Stimulated activated CD8-positive, alpha-beta memory T cell treated with anti-CD3 and anti-CD28 coated beads, Interleukin-4, amount 100 ng/mL, for 4 hours (primary cell): ENCODE data around the gene AFF3.
"Not testable (repeated sequence)": the region's sequence is repeated elsewhere in the genome, so short reads cannot be mapped to it uniquely, and the experiment has no call there.

Experiments
- DNase-seq, 2 donors: peaks; one replicate each; pipeline ENCODE4 v3.0.0-alpha.2; 2020; ENCODE audit warnings: low read depth in 2 of 2, low spot score in 1 of 2

The AFF3 gene

GRCh38 chr2:100145893-100146656, 3.7 kb upstream of the AFF3 start:
- no peak for DNase-seq

GRCh38 chr2:100143286-100143685, 896 bp upstream of the AFF3 start:
- DNase-seq: no peak

DNA sequence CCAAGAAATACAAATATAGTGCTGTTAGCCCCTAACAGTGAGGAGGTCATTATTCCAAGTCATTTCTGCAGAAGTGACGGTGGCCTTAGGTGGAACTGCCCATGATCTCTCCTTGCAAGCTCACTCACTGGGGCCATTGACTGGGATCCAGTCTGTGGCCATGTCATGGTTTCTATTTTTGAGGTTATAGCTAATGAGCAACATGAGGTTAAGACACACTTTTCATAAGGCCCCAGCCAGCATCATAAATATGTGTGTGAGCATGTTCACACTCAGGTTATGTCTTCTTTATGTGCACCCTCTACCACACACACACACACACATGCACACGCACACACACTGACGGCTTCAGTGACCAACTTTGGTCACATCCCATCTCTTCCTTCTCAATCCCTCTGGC, 484 bp downstream of the AFF3 start:
- DNase-seq: no peak

GRCh38 chr2:100140582-100140981, 1.8 kb downstream of the AFF3 start:
- no peak for DNase-seq

GRCh38 chr2:100137866-100138570, 4.4 kb downstream of the AFF3 start:
- DNase-seq: no peak

GRCh38 chr2:100137318-100137717, 5.1 kb downstream of the AFF3 start:
- no peak for DNase-seq

GRCh38 chr2:100136310-100136709, 6.1 kb downstream of the AFF3 start:
- no peak for DNase-seq

DNA sequence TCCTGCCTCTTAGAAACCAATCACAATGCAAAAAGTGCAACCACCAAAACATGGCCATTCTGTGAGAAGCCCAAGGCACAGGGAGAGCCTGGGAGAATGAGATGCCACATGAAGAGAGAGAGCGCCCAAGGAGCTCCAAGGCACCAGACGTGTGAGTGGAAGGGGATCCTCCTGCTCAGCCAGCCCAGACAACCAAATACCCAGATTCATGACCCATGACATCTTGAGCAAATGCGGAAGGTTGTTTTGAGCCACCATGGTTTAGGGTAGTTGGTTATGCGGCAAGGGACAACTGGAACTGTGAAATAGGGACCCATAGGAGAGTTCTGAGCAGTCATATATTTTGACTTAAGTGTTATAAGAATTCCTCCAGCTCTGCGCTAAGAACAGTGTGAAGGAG, 7.0 kb downstream of the AFF3 start:
- DNase-seq: no peak

GRCh38 chr2:100130595-100131391, 11.6 kb downstream of the AFF3 start:
- no peak for DNase-seq

DNA sequence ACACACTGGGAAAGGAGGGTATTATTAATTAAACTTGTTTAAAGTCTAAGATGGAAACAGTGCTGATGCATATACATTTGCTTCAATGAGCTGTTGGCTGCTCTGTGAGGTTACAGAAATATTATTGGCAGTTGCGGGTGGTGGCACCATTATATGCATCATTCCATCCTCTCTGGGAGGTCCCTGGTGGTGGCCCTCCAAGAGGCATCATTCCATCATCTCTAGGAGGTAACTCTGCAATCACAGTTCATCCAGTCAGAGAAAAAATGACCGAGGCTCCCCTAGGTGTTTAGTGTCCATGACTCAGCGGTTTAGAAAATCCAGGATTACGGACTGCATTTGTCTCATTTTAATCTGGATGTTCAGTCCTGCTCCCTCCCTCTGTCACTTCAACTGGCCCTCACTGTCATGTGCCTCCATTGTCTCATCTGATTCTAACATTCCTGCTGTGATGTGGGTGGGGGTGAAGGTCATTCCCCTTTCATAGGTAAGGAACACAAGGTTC, 15.4 kb downstream of the AFF3 start:
- no peak for DNase-seq

GRCh38 chr2:100126201-100126600, 16.2 kb downstream of the AFF3 start:
- no peak for DNase-seq

DNA sequence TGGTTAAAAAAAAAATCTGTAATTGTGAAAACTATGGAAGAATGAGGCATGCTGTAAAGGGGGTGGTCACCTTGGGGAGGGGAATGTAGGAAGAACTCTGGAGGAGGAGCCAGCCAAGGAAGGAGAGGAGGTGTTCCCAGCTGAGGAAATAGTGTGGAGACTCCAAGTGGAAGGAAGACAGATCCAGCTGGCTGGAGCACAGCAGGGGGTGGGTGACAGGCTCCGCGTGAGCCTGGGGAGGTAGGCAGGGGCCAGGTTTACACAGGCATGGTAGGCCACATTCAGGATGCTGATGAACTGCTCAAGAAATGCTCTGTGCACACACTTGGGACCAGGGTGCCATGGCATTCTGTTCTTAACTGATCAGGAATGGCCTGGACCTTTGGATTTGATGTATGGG, 16.8 kb downstream of the AFF3 start:
- DNase-seq: no peak

DNA sequence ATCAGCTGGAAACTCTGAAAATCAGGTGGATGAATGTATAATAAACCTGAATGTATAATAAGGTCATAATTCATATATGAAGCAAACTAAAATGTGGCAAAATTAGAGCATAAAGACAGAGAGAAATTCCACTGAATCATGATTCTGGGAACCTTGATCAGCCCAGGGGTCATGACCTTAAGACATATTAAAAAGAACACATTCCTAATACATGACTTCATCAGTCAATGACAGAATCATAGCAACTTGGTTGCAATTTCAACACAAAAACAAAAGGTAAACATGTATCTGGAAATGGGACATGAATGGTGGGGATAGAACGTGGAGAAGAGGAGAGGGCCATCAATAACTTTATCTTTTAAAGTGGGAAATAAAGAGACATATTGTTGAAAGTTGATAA, 17.6 kb downstream of the AFF3 start:
- no peak for DNase-seq

GRCh38 chr2:100121124-100121718, 21.2 kb downstream of the AFF3 start:
- DNase-seq: no peak

DNA sequence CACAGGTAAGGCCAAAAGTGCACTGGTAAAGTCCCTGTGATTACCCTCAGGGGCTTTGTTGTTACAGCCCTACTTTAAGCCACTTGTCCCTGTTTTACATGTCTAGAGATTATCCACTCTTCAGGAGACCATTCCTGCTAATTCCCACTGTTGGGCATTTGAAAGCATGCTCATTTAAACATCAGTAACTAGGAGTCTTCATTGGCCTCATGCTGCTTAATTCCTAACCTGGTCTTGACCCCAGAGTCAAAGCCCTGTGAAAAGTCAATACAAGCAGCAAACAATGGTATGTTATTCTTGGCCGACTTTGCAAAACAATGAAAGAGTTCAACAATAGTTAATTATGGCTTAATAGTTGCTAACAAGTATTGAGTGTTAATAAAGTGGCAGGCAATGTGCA, 23.2 kb downstream of the AFF3 start:
- no peak for DNase-seq

- DNase-seq: no peak
These were observed 28.4 kb downstream of the AFF3 start for GRCh38 chr2:100113990-100114433.

GRCh38 chr2:100110614-100111000, 31.8 kb downstream of the AFF3 start:
- DNase-seq: no peak

DNA sequence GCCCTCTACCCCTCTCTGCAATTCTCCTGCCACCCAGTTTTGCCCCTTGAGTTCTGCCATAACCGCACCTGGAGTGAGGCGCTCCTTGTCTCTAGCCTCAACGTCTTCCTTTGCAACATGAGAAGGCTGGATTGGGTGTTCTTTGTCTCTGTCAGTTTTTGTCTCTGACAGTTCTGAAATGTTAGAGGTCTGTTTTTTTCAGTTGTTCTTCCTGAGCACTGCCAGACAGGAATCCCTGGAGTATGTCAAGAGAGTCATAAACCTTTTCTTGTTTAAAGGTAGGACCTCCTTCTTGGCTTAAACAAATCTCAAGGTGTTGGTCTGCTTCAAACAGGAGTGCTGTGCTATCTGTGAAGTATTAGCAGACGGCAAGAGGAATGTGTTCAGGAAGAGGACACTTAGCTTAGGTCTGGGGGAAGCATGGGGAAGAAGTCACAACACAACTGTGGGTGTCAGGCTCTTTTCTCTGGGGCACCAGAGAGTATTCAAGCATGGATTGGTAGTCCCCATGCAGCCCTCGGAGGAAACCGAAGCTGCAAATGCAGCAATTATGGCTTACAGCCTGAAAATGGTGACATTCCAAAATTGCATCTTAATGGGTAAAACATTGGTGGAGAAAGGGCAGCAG, 32.3 kb downstream of the AFF3 start:
- no peak for DNase-seq

DNA sequence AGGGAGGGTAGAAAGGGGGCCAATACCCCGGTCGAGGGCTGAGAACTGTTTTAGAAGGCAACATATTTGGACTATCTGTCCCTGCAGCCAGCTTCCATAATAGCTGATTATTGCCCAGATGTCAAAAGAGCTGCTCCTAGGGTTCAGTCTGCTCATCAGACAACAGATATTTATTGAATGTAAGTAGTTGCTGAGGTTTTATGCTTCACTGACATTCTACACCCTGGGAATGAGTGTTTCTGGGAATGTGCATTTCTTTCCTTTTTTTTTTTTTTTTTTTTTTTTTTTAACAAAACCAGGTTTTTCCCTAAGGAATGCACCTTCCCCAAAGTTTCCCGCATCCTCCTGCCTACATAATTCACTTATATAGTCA, 33.8 kb downstream of the AFF3 start:
- not testable (repeated sequence) for DNase-seq

DNA sequence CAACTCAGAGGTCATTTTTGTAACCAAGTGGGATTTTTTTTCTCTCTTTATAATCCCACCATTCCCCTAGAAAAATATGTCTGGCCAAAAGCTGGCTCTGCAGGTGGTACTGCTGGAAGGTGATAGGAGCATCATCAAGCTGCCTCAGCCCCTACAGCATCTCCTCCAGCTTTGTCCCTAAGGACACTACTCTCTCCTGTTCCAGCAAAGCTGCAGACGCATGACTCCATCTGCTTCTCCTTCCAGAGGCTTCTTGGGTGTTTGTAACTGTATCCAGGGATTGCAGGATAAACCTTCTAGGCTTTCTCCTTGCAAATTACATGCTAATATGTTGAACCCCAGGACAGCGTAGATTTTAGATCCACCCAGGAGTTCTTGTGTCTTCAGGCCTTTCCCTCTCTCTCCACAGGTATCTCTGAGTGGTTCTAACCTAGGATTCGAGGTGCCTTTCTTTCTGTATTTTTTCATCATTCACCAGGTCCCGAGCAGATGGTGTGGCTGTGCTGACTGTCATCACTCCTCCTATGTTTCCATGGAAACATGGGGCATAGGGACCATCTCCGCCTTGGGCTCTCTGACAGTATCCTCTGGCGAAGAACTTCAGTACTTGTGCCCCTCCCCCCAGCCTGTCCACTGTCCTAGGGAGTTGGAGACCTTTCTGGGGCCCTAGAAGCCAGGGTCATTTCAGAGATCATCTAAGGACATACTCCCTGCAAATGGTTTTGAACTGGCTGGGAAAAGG, 34.3 kb downstream of the AFF3 start:
- DNase-seq: no peak
